ENCODE data around the gene ADAMTS12. TPM values are rescaled to one million over a fixed set of nuclear protein-coding genes. Genes with fewer than 3 reads are reported as not detected.
A peak's percentile ranks its signal among the peaks of the same experiment; 100 is the strongest.

The ADAMTS12 gene
- total RNA-seq, 2 donors from 2014 or later: 2.3 to 8.9 TPM

DNA sequence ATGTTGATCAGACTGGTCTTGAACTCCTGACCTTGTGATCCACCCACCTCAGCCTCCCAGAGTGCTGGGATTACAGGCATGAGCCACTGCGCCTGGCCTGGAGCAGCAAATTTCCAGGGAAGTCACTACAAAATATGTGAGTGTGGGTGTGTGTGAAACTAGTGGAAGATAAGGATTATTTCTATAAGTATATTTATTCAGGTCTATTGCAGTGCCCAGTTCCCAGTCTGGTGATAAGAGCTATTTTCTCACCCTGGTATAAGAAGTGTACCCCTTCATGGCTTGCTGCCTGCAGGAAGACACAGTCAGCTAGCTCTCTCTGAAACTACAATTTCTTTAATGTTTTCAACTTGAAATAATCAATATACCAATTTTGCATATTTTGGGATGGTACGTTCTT is 414.0 kb downstream of the ADAMTS12 start:
- Histone ChIP-seq H3K36me3 (replicated peaks in 1 of 2; ENCODE audit: insufficient read depth in 1 of 2, low read depth in 2 of 2) (no peaks in the 10 kb centered on the region), H3K4me3 (no peak overlapping the region), H3K27me3 (no peaks in the 10 kb centered on the region), H3K9me3 (no peaks in the 10 kb centered on the region), H3K27ac (no peak overlapping the region), H3K4me1 (peaks cover 13% of the 10 kb centered on the region)
- intact Hi-C loops (cut with DNase I): no loop called here
- ATAC-seq (peak; percentile 87), DNase-seq (peak; percentile 24 to 59 (median 43))
- WGBS, 2 donors: 30 to 42% methylated on average over 2 of the region's 2 CpGs
- TF ChIP-seq, protein P1, sequence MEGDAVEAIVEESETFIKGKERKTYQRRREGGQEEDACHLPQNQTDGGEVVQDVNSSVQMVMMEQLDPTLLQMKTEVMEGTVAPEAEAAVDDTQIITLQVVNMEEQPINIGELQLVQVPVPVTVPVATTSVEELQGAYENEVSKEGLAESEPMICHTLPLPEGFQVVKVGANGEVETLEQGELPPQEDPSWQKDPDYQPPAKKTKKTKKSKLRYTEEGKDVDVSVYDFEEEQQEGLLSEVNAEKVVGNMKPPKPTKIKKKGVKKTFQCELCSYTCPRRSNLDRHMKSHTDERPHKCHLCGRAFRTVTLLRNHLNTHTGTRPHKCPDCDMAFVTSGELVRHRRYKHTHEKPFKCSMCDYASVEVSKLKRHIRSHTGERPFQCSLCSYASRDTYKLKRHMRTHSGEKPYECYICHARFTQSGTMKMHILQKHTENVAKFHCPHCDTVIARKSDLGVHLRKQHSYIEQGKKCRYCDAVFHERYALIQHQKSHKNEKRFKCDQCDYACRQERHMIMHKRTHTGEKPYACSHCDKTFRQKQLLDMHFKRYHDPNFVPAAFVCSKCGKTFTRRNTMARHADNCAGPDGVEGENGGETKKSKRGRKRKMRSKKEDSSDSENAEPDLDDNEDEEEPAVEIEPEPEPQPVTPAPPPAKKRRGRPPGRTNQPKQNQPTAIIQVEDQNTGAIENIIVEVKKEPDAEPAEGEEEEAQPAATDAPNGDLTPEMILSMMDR (IDR thresholded peaks at IDR 0.05): no peak
- no peak for TF ChIP-seq POLR2A (IDR thresholded peaks at IDR 0.05)

DNA sequence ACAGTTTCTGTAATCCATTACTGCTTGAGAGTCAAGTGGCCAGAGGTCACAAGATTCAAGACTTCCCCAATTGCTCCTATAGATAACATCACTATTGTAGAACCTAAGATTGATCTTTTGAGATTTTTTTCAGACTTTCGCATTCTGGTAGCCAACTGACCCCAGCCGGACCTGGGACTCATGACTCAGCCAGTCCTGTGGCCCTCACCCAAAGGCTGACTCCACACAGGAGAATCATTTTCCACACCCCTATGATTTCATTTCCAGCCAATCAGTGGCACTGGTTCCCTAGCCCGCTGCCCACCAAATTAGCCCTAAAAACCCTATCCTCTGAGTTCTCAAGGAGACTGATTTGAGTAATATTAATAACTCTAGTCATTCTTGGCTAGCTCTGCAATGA is 414.8 kb downstream of the ADAMTS12 start:
- ATAC-seq: no peak
- H3K27ac ChIP-seq: no peak overlapping the region
- TF ChIP-seq POLR2A (IDR thresholded peaks at IDR 0.05): no peak
- TF ChIP-seq, protein P1 (IDR thresholded peaks at IDR 0.05): no peak
- H3K27me3 ChIP-seq: no peaks in the 10 kb centered on the region
- DNase-seq: no peak
- no peak overlapping the region for H3K4me3 ChIP-seq
- no peaks in the 10 kb centered on the region for H3K36me3 ChIP-seq (replicated peaks in 1 of 2; ENCODE audit: insufficient read depth in 1 of 2, low read depth in 2 of 2)
- intact Hi-C loops (cut with DNase I): no loop called here
- H3K4me1 ChIP-seq: peaks cover 13% of the 10 kb centered on the region
- no peaks in the 10 kb centered on the region for H3K9me3 ChIP-seq
- WGBS, 2 donors: 90% methylated on average over 3 of the region's 3 CpGs

DNA sequence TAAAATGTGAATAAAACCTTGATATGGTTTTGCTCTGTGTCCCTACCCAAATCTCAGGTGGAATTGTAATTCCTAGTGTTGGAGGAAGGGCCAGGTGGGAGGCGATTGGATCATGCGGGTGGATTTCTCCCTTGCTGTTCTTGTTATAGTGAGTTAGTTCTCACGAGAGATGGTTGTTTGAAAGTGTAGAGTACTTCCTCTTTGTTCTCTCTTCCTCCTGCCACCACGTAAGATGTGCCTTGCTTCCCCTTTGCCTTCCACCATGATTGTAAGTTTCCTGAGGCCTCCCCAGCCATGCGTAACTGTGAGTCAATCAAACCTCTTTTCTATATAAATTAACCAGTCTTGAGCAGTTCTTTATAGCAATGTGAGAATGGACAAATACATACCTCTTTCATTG is 416.1 kb downstream of the ADAMTS12 start:
- TF ChIP-seq POLR2A (IDR thresholded peaks at IDR 0.05): no peak
- TF ChIP-seq, protein P1 (IDR thresholded peaks at IDR 0.05): no peak
- Histone ChIP-seq H3K4me3 (no peak overlapping the region), H3K27ac (no peak overlapping the region), H3K36me3 (replicated peaks in 1 of 2; ENCODE audit: insufficient read depth in 1 of 2, low read depth in 2 of 2) (peaks cover 0 to 1% of the 10 kb centered on the region in 2 donors), H3K9me3 (no peaks in the 10 kb centered on the region), H3K27me3 (no peaks in the 10 kb centered on the region), H3K4me1 (peaks cover 13% of the 10 kb centered on the region)
- intact Hi-C loops (cut with DNase I): no loop called here
- DNase-seq: no peak
- 90 to 97% methylated on average over 5 of the region's 5 CpGs for WGBS, 2 donors
- ATAC-seq: no peak

DNA sequence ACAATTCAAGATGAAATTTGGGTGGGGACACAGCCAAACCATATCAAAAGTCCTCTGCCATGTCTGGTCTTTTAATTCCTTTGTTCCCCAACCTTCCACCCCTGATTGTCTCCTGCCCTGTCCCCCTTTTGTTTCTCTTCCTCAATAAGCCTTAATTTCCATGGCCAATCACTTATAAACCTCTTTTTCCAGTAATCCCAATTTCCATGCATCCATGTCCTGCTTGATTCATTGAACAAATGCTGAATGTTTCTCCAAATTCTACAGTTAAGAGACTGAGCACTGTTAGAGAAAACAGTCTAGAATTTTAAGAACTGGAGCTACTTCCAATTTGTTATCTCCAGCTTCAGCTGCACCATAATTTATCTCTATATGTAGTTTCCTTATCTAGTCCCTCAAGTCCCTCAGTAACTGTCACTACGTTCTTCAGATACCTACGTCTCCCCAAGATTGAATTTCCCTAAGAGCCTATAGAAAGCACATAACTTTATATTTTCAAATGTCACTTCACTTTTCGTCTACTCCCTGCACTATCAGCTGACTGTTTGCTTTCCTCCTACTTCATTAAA is 416.8 kb downstream of the ADAMTS12 start:
- peaks cover 13% of the 10 kb centered on the region for H3K4me1 ChIP-seq
- no peaks in the 10 kb centered on the region for H3K9me3 ChIP-seq
- TF ChIP-seq POLR2A (IDR thresholded peaks at IDR 0.05): no peak
- TF ChIP-seq, protein P1 (IDR thresholded peaks at IDR 0.05): no peak
- 65 to 80% methylated on average over 3 of the region's 3 CpGs for WGBS, 2 donors
- ATAC-seq: no peak
- intact Hi-C loops (cut with DNase I): no loop called here
- H3K4me3 ChIP-seq: no peak overlapping the region
- peaks cover 0 to 1% of the 10 kb centered on the region in 2 donors for H3K36me3 ChIP-seq (replicated peaks in 1 of 2; ENCODE audit: insufficient read depth in 1 of 2, low read depth in 2 of 2)
- H3K27me3 ChIP-seq: no peaks in the 10 kb centered on the region
- no peak overlapping the region for H3K27ac ChIP-seq
- DNase-seq: no peak

DNA sequence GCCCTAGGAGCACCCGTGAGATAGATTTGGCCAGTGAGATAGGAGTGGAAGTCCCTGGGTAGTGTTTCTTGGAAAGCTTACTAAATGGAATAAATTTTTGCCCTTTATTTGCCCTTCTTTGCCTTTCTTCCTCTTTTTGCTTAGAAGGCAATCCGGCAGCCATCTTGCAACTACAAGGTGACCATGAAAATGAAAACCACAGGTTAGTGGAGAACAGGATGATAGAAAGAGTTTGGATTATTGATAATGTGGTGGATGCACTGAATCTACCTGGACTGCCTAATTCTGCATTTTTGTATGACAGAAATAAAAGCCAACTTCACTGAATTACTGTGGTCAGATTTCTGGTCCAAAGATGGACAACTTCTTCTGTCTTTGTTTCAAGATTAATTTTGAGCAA is 417.8 kb downstream of the ADAMTS12 start:
- Histone ChIP-seq H3K4me3 (no peak overlapping the region), H3K9me3 (no peaks in the 10 kb centered on the region), H3K27ac (no peak overlapping the region), H3K4me1 (peaks cover 13% of the 10 kb centered on the region), H3K27me3 (no peaks in the 10 kb centered on the region), H3K36me3 (replicated peaks in 1 of 2; ENCODE audit: insufficient read depth in 1 of 2, low read depth in 2 of 2) (peaks cover 0 to 1% of the 10 kb centered on the region in 2 donors)
- TF ChIP-seq POLR2A (IDR thresholded peaks at IDR 0.05): no peak
- TF ChIP-seq, protein P1 (IDR thresholded peaks at IDR 0.05): no peak
- WGBS, 2 donors: 95 to 97% methylated on average over 2 of the region's 2 CpGs
- DNase-seq: no peak
- no peak for ATAC-seq
- intact Hi-C loops (cut with DNase I): no loop called here

Measured in body of pancreas (tissue), 4 donors.